GF-D8 (cell line): Measurements from ENCODE around the gene ACADSB.

Experiments used
- DNase-seq: peaks from one replicate; lab custom pipeline; 2025; lab: John Stamatoyannopoulos, UW

ACADSB gene

GRCh38 chr10:123008355-123009104, at the start of gene ACADSB, which contains the start of gene IKZF5:
TSS of gene ACADSB (plus strand) at chr10:123009006. CDS start at chr10:123009030, 24 bp downstream.
TSS of gene IKZF5 (minus strand) at chr10:123008795. CDS start at chr10:122998625, 10,170 bp downstream.
- peak; percentile 92 for DNase-seq

- no peak for DNase-seq
Measured at GRCh38 chr10:122962405-122962804, 46.4 kb upstream of the ACADSB start.

- DNase-seq = no peak
Measured at GRCh38 chr10:122966879-122967278, 41.9 kb upstream of the ACADSB start.

- DNase-seq = no peak
Measured at GRCh38 chr10:122968698-122969097, 40.1 kb upstream of the ACADSB start.

- DNase-seq = no peak
Measured at GRCh38 chr10:122974023-122974422, 34.8 kb upstream of the ACADSB start.

- no peak for DNase-seq
Measured at GRCh38 chr10:122974543-122975064, 34.2 kb upstream of the ACADSB start.

- peak; percentile 72 for DNase-seq
Measured at GRCh38 chr10:122980209-122981065, 28.4 kb upstream of the ACADSB start, which contains the start of gene PSTK. TSS of gene PSTK (plus strand) at chr10:122980401. CDS start at chr10:122980480, 79 bp downstream.

- DNase-seq = peak; percentile 39
Measured at GRCh38 chr10:122981066-122981464, 27.7 kb upstream of the ACADSB start.

- no peak for DNase-seq
Measured at GRCh38 chr10:122983898-122984297, 24.9 kb upstream of the ACADSB start.

- DNase-seq = no peak
Measured at GRCh38 chr10:122984708-122985107, 24.1 kb upstream of the ACADSB start.

- DNase-seq = no peak
Measured at GRCh38 chr10:122986335-122986734, 22.5 kb upstream of the ACADSB start.

GRCh38 chr10:122988501-122988900, 20.3 kb upstream of the ACADSB start:
- DNase-seq = no peak

GRCh38 chr10:122990278-122990677, 18.5 kb upstream of the ACADSB start:
- no peak for DNase-seq

GRCh38 chr10:122992031-122992585, 16.7 kb upstream of the ACADSB start:
- no peak for DNase-seq

GRCh38 chr10:122993797-122994336, 14.9 kb upstream of the ACADSB start:
- no peak for DNase-seq

- DNase-seq = no peak
Measured at GRCh38 chr10:122995936-122996335, 12.9 kb upstream of the ACADSB start.

GRCh38 chr10:122997864-122998263, 10.9 kb upstream of the ACADSB start:
- DNase-seq = no peak

- no peak for DNase-seq
Measured at GRCh38 chr10:122998360-122998917, 10.4 kb upstream of the ACADSB start.

- no peak for DNase-seq
Measured at GRCh38 chr10:122998934-122999333, 9.9 kb upstream of the ACADSB start.

GRCh38 chr10:122999347-122999746, 9.5 kb upstream of the ACADSB start:
- no peak for DNase-seq

GRCh38 chr10:123000155-123000554, 8.7 kb upstream of the ACADSB start:
- DNase-seq = no peak

- no peak for DNase-seq
Measured at GRCh38 chr10:123001370-123001769, 7.4 kb upstream of the ACADSB start.
